HCT116 (cell line): Measurements from ENCODE around the gene LCLAT1. TPM values are rescaled to one million over a fixed set of nuclear protein-coding genes. Genes with fewer than 3 reads are reported as not detected.

Experiments
- ATAC-seq: fragments of 200-7000 bp; cut with Tn5 transposase; 2 replicates; pipeline ENCODE4 v1.9.1; 2020; ENCODE audit warnings: mild to moderate bottlenecking, moderate library complexity
- BruUV-seq: library from RNA; stranded (reverse); fragments of 400-500 nt; replicated peaks from 2 replicates; lab custom pipeline; 2021; lab: Mats Ljungman, UMichigan
- CTCF ChIA-PET: fragments of 300-600 bp; sonication (Branson Sonifier 250); formaldehyde crosslinking; loops from one replicate; lab custom pipeline; 2021; ENCODE audit warnings: antibody characterized with exemption; lab: Charles Lee
- POLR2A ChIA-PET: fragments of 300-600, 350-600 bp; sonication (Branson Sonifier 250); formaldehyde crosslinking; loops from one replicate; lab custom pipeline; 2021; ENCODE audit warnings: antibody characterized with exemption; lab: Charles Lee
- RAD21 ChIA-PET, 2 experiments: fragments of 300-600 bp; sonication (Branson Sonifier 250); formaldehyde crosslinking; loops; one replicate each; lab custom pipeline; 2023; ENCODE audit warnings: low total read pairs in 2 of 2; ENCODE audit not compliant: uncharacterized antibody in 2 of 2, unreplicated experiment in 2 of 2, low non-redundant PET in 1 of 2; lab: Charles Lee
- DNase-seq: peaks from one replicate; pipeline ENCODE4 v3.0.0-alpha.2; 2010; ENCODE audit warnings: low read depth, low spot score
- H2AFZ ChIP-seq: fragments of 200-600 bp; shearing (Covaris generic), sonication (generic); 2 replicates; pipeline ENCODE4 v1.6.1; 2017; ENCODE audit warnings: low read depth, mixed run types, mixed read lengths, antibody characterized with exemption, low read length; ENCODE audit not compliant: poor library complexity, severe bottlenecking
- H3K27ac ChIP-seq: 2 replicates; pipeline ENCODE4 v1.5.1; 2012; ENCODE audit warnings: low read depth, low read length
- H3K27me3 ChIP-seq: fragments of 200-600 bp; sonication (generic); 2 replicates; pipeline ENCODE4 v1.6.1; 2016; ENCODE audit warnings: mixed run types, low read length, mixed read lengths; ENCODE audit not compliant: insufficient read depth
- H3K36me3 ChIP-seq, 2 experiments: fragments of 200-500 bp in 1 of 2; fragments of 200-600 bp in 1 of 2; sonication (Bioruptor generic) in 1 of 2; sonication (generic) in 1 of 2; 2 replicates each; pipeline versions ENCODE4 v1.5.1 to v1.6.1; 2014 to 2016; ENCODE audit warnings: low read length in 2 of 2, inconsistent platforms in 1 of 2, mixed read lengths in 1 of 2, mixed run types in 1 of 2; ENCODE audit not compliant: insufficient read depth in 2 of 2, control insufficient read depth in 1 of 2
- H3K4me1 ChIP-seq, 2 experiments: fragments of 200-600 bp in 1 of 2; sonication (generic) in 1 of 2; 2 replicates each; pipeline versions ENCODE4 v1.5.1 to v1.6.1; 2012 to 2017; ENCODE audit warnings: low read length in 2 of 2, inconsistent platforms in 1 of 2, mild to moderate bottlenecking in 1 of 2, mixed read lengths in 1 of 2, mixed run types in 1 of 2, moderate library complexity in 1 of 2; ENCODE audit not compliant: insufficient read depth in 2 of 2, control insufficient read depth in 1 of 2
- H3K4me2 ChIP-seq: fragments of 200-600 bp; sonication (generic); 2 replicates; pipeline ENCODE4 v1.6.1; 2017; ENCODE audit warnings: mixed run types, low read length, mixed read lengths
- H3K4me3 ChIP-seq, 2 experiments: fragments of 200-600 bp in 1 of 2; sonication (generic) in 1 of 2; replicated peaks in 1 of 2; 2 replicates each; pipeline ENCODE4 v1.5.1; 2011 to 2016; ENCODE audit warnings: low read length in 2 of 2, control low read depth in 1 of 2, low read depth in 1 of 2, mild to moderate bottlenecking in 1 of 2, mixed read lengths in 1 of 2, mixed run types in 1 of 2
- H3K79me2 ChIP-seq: fragments of 200-600 bp; sonication (generic); 2 replicates; pipeline ENCODE4 v1.6.1; 2017; ENCODE audit warnings: mild to moderate bottlenecking, mixed run types, low read length, moderate library complexity, mixed read lengths; ENCODE audit not compliant: insufficient read depth
- H3K9ac ChIP-seq: fragments of 200-600 bp; sonication (generic); 2 replicates; pipeline ENCODE4 v1.6.1; 2016; ENCODE audit warnings: low read length, mixed read lengths
- H3K9me2 ChIP-seq: fragments of 200-600 bp; sonication (generic), shearing (Covaris generic); 2 replicates; pipeline ENCODE4 v1.6.1; 2017; ENCODE audit warnings: mixed run types, mild to moderate bottlenecking, moderate library complexity; ENCODE audit not compliant: insufficient read depth
- H3K9me3 ChIP-seq, 2 experiments: fragments of 200-500 bp in 1 of 2; fragments of 200-600 bp in 1 of 2; sonication (Bioruptor generic) in 1 of 2; sonication (generic) in 1 of 2; 2 replicates each; pipeline ENCODE4 v1.6.1; 2014 to 2017; ENCODE audit warnings: low read length in 2 of 2, mixed read lengths in 2 of 2, inconsistent platforms in 1 of 2, low read depth in 1 of 2, mild to moderate bottlenecking in 1 of 2, mixed run types in 1 of 2, moderate library complexity in 1 of 2; ENCODE audit not compliant: control insufficient read depth in 1 of 2, insufficient read depth in 1 of 2
- H4K20me1 ChIP-seq: fragments of 200-600 bp; sonication (generic), shearing (Covaris generic); 2 replicates; pipeline ENCODE4 v1.6.1; 2017; ENCODE audit warnings: mixed run types, mild to moderate bottlenecking, moderate library complexity; ENCODE audit not compliant: insufficient read depth
- CTCF ChIP-seq, 3 experiments: fragments of 200-600 bp in 1 of 3; sonication (generic) in 1 of 3; IDR thresholded peaks in 2 of 3; conservative IDR thresholded peaks in 1 of 3; 2 replicates each; pipeline ENCODE4 v1.5.1; 2012 to 2017; ENCODE audit warnings: low read depth in 2 of 3, low read length in 2 of 3, antibody characterized with exemption in 1 of 3, borderline replicate concordance in 1 of 3, control low read depth in 1 of 3, mild to moderate bottlenecking in 1 of 3, mixed read lengths in 1 of 3, mixed run types in 1 of 3, moderate library complexity in 1 of 3; ENCODE audit not compliant: insufficient read depth in 1 of 3
- ELF1 ChIP-seq: IDR thresholded peaks from 2 replicates; pipeline ENCODE4 v1.6.1; 2012; ENCODE audit warnings: low read depth, borderline replicate concordance
- POLR2A ChIP-seq: IDR thresholded peaks from 2 replicates; pipeline ENCODE4 v1.7.0; 2011; ENCODE audit warnings: borderline replicate concordance; ENCODE audit not compliant: insufficient read depth, insufficient read length; ENCODE audit errors: extremely low read depth
- SP1 ChIP-seq: IDR thresholded peaks from 2 replicates; pipeline ENCODE4 v1.6.1; 2012; ENCODE audit warnings: low read depth
- ZBTB33 ChIP-seq: IDR thresholded peaks from 2 replicates; pipeline ENCODE4 v1.6.1; 2011; ENCODE audit warnings: mild to moderate bottlenecking, low read length, moderate library complexity; ENCODE audit not compliant: insufficient replicate concordance; ENCODE audit errors: extremely low read depth
- ZFX ChIP-seq: fragments of 450-650 bp; IDR thresholded peaks from 2 replicates; pipeline ENCODE4 v1.6.1; 2017
- ZNF274 ChIP-seq: fragments of 200-500 bp; sonication (Bioruptor generic); IDR thresholded peaks from 2 replicates; pipeline ENCODE4 v1.6.1; 2014; ENCODE audit warnings: mild to moderate bottlenecking, low read depth, low read length, inconsistent platforms
- intact Hi-C: fragments of 100-400 bp; cut with micrococcal nuclease; formaldehyde crosslinking; loops from 2 replicates; pipeline ENCODE4 v1.10.0; 2022
- total RNA-seq: library from RNA; stranded (reverse); gene quantifications from one replicate; pipeline ENCODE4 v1.2.1, GENCODE V29; 2021; ENCODE audit not compliant: unreplicated experiment

LCLAT1 gene
- total RNA-seq, 1 experiment from 2014 or later, result 36.2 TPM

GRCh38 chr2:30480703-30481322 lies 33.8 kb downstream of the LCLAT1 start:
- ChIA-PET RAD21 (no interaction called here), CTCF (interaction anchor here (1.2 kb wide), 1 partner anchor 9 kb away, joined by 3 read pairs; no protein-coding TSS in a partner anchor), POLR2A (no interaction called here)
- no peak for DNase-seq
- H3K4me3 ChIP-seq, result no peak overlapping the region
- H3K27me3 ChIP-seq, result no peaks in the 10 kb centered on the region
- no peak for ATAC-seq
- no peaks in the 10 kb centered on the region for H3K9me3 ChIP-seq
- no peaks in the 10 kb centered on the region for H3K4me1 ChIP-seq
- TF ChIP-seq ELF1, result no peak
- TF ChIP-seq ZFX, result no peak
- TF ChIP-seq SP1, result no peak
- TF ChIP-seq CTCF (IDR thresholded peaks at IDR 0.05 in 2 of 3, conservative IDR thresholded peaks at IDR 0.05 in 1 of 3; ENCODE audit: borderline replicate concordance in 1 of 3, insufficient read depth in 1 of 3, low read depth in 2 of 3, low read length in 2 of 3), result no peak
- TF ChIP-seq POLR2A, result no peak
- TF ChIP-seq ZNF274, result no peak
- TF ChIP-seq ZBTB33, result no peak
- H3K36me3 ChIP-seq, result no peaks in the 10 kb centered on the region
- no peaks in the 10 kb centered on the region for H3K9me2 ChIP-seq
- intact Hi-C loops, result no loop called here
- peaks cover 87% of the 10 kb centered on the region for H3K79me2 ChIP-seq
- no TSS peak for BruUV-seq
- H2AFZ ChIP-seq, result no peak overlapping the region
- no peak overlapping the region for H3K4me2 ChIP-seq
- H3K9ac ChIP-seq, result no peak overlapping the region
- peaks cover 2% of the 10 kb centered on the region; the same call in 1 of the 2 replicates for H4K20me1 ChIP-seq
- H3K27ac ChIP-seq, result no peak overlapping the region
